GM23338 (cell line): ENCODE results near the gene TCF7L1. TPM values are rescaled to one million over a fixed set of nuclear protein-coding genes. Genes with fewer than 3 reads are reported as not detected.

Experiments
- ATAC-seq: fragments of 200-7000 bp; cut with Tn5 transposase; 3 replicates; pipeline ENCODE4 v1.9.1; 2020
- DNase-seq: peaks from one replicate; pipeline ENCODE4 v3.0.0-alpha.2; 2015; ENCODE audit warnings: low spot score
- H2AFZ ChIP-seq: fragments of 200-600 bp; sonication (generic); 2 replicates; pipeline ENCODE4 v1.8.0; 2016; ENCODE audit warnings: antibody characterized with exemption, mild to moderate bottlenecking, moderate library complexity
- H3F3A ChIP-seq: fragments of 200-600 bp; sonication (generic); replicated peaks from 2 replicates; pipeline ENCODE4 v1.8.0; 2017; ENCODE audit warnings: antibody characterized with exemption, mixed run types, low read depth
- H3K27ac ChIP-seq: fragments of 200-600 bp; sonication (generic); 2 replicates; pipeline ENCODE4 v1.6.1; 2016; ENCODE audit warnings: low read depth
- H3K27me3 ChIP-seq: fragments of 200-600 bp; sonication (generic); 2 replicates; pipeline ENCODE4 v1.8.0; 2016; ENCODE audit warnings: mild to moderate bottlenecking, mixed run types, moderate library complexity; ENCODE audit not compliant: insufficient read depth
- H3K36me3 ChIP-seq: fragments of 200-600 bp; sonication (generic); 2 replicates; pipeline ENCODE4 v1.8.0; 2016; ENCODE audit warnings: mild to moderate bottlenecking; ENCODE audit not compliant: insufficient read depth
- H3K4me1 ChIP-seq: fragments of 200-600 bp; sonication (generic); 2 replicates; pipeline ENCODE4 v1.8.0; 2016; ENCODE audit warnings: mild to moderate bottlenecking, moderate library complexity; ENCODE audit not compliant: insufficient read depth
- H3K4me2 ChIP-seq: fragments of 200-600 bp; sonication (generic); 2 replicates; pipeline ENCODE4 v1.7.1; 2017; ENCODE audit warnings: mixed run types
- H3K4me3 ChIP-seq: fragments of 200-600 bp; sonication (generic); 2 replicates; pipeline ENCODE4 v1.6.1; 2016; ENCODE audit warnings: mixed run types
- H3K79me2 ChIP-seq: fragments of 200-600 bp; sonication (generic); replicated peaks from 2 replicates; pipeline ENCODE4 v1.8.0; 2017; ENCODE audit warnings: mild to moderate bottlenecking; ENCODE audit not compliant: insufficient read depth
- H3K9me2 ChIP-seq: fragments of 200-600 bp; sonication (generic); 2 replicates; pipeline ENCODE4 v1.8.0; 2017; ENCODE audit not compliant: insufficient read depth
- H4K20me1 ChIP-seq: fragments of 200-600 bp; sonication (generic); replicated peaks from 2 replicates; pipeline ENCODE4 v1.8.0; 2017; ENCODE audit warnings: mild to moderate bottlenecking; ENCODE audit not compliant: insufficient read depth
- H3K27ac Mint-ChIP-seq: 2 replicates; pipeline ENCODE4 v1.8.0; 2020; ENCODE audit warnings: inconsistent platforms, mild to moderate bottlenecking, moderate library complexity, mixed read lengths
- H3K27me3 Mint-ChIP-seq: 3 replicates; pipeline ENCODE4 v1.8.0; 2022; ENCODE audit warnings: low read depth, mild to moderate bottlenecking, moderate library complexity, mixed read lengths, inconsistent platforms; ENCODE audit not compliant: insufficient read depth, poor library complexity
- H3K36me3 Mint-ChIP-seq: 3 replicates; pipeline ENCODE4 v1.8.0; 2021; ENCODE audit warnings: low read depth, mild to moderate bottlenecking, inconsistent platforms, moderate library complexity, mixed read lengths
- H3K4me1 Mint-ChIP-seq: 3 replicates; pipeline ENCODE4 v1.8.0; 2020; ENCODE audit warnings: mild to moderate bottlenecking, inconsistent platforms, mixed read lengths
- H3K4me3 Mint-ChIP-seq: 3 replicates; pipeline ENCODE4 v1.8.0; 2021; ENCODE audit warnings: moderate library complexity, mild to moderate bottlenecking, inconsistent platforms, mixed read lengths
- H3K9me3 Mint-ChIP-seq: 3 replicates; pipeline ENCODE4 v1.8.0; 2020; ENCODE audit warnings: moderate library complexity, mild to moderate bottlenecking, inconsistent platforms, mixed read lengths
- CREB1 ChIP-seq: fragments of 250-450 bp; sonication (Bioruptor Pico); IDR thresholded peaks from 2 replicates; pipeline ENCODE4 v1.5.0; 2020; ENCODE audit warnings: low read depth, mild to moderate bottlenecking, moderate library complexity
- ETS1 ChIP-seq: IDR thresholded peaks from 2 replicates; pipeline ENCODE4 v1.6.1; 2016; ENCODE audit warnings: antibody characterized with exemption
- EZH2 ChIP-seq: fragments of 200-600 bp; sonication (generic); IDR thresholded peaks from one replicate; pipeline ENCODE4 v1.8.0; 2017; ENCODE audit warnings: antibody characterized with exemption, mild to moderate bottlenecking, low read depth; ENCODE audit not compliant: unreplicated experiment
- JUNB ChIP-seq: IDR thresholded peaks from one replicate; pipeline ENCODE4 v1.6.1; 2016; ENCODE audit warnings: antibody characterized with exemption; ENCODE audit not compliant: unreplicated experiment
- NANOG ChIP-seq: IDR thresholded peaks from 2 replicates; pipeline ENCODE4 v1.6.1; 2016; ENCODE audit warnings: antibody characterized with exemption, borderline replicate concordance
- POLR2AphosphoS5 ChIP-seq: IDR thresholded peaks from 2 replicates; pipeline ENCODE4 v1.6.1; 2016; ENCODE audit warnings: antibody characterized with exemption, low read depth
- REST ChIP-seq: IDR thresholded peaks from one replicate; pipeline ENCODE4 v1.6.1; 2018; ENCODE audit warnings: antibody characterized with exemption; ENCODE audit not compliant: unreplicated experiment
- ZNF114 ChIP-seq: fragments of 250-450 bp; sonication (Bioruptor Pico); IDR thresholded peaks from 2 replicates; pipeline ENCODE4 v1.5.0; 2020; ENCODE audit warnings: mild to moderate bottlenecking, moderate library complexity
- polyA plus RNA-seq: library from polyadenylated mRNA; unstranded; fragments of >200 nt; fragmentation: Nextera tagmentation; extraction: Ambion mirVana; gene quantifications from 2 replicates; pipeline ENCODE4 v1.2.1, GENCODE V29; 2016
- total RNA-seq: library from RNA; depleted of rRNA; stranded (reverse); fragments of >200 nt; shearing (Covaris generic); gene quantifications from 2 replicates; pipeline ENCODE4 v1.2.3, GENCODE V29; 2014

Gene TCF7L1
- total and polyA plus RNA-seq, 2 experiments from 2014 or later, result 47.3 to 101 TPM

GRCh38 chr2:85112906-85113625 lies 20.1 kb upstream of the TCF7L1 start:
- no peak overlapping the region for H3K27ac Mint-ChIP-seq
- peaks cover 48% of the 10 kb centered on the region for H3K27me3 ChIP-seq
- H3K27me3 Mint-ChIP-seq, result peaks cover 5% of the 10 kb centered on the region

GRCh38 chr2:85114586-85115330 lies 18.4 kb upstream of the TCF7L1 start:
- Histone ChIP-seq H3K36me3 (no peaks in the 10 kb centered on the region), H3K79me2 (no peaks in the 10 kb centered on the region), H3K27ac (no peak overlapping the region), H4K20me1 (no peaks in the 10 kb centered on the region), H3K4me2 (no peak overlapping the region), H3K4me1 (peaks cover 2% of the 10 kb centered on the region; the same call in 1 of the 2 replicates), H3K27me3 (peaks cover 61% of the 10 kb centered on the region), H3F3A (peaks cover 3% of the 10 kb centered on the region; the same call in 1 of the 2 replicates), H3K9me2 (peaks cover 16% of the 10 kb centered on the region; the same call in 1 of the 2 replicates), H3K4me3 (no peak overlapping the region), H2AFZ (no peak overlapping the region)
- Mint-ChIP-seq H3K36me3 (no peaks in the 10 kb centered on the region), H3K27me3 (peaks cover 14% of the 10 kb centered on the region), H3K4me3 (no peak overlapping the region), H3K27ac (no peak overlapping the region), H3K4me1 (peaks cover 6% of the 10 kb centered on the region), H3K9me3 (no peaks in the 10 kb centered on the region)
- ATAC-seq, result no peak
- no peak for DNase-seq
- TF ChIP-seq ETS1 (no peak), EZH2 (no peak), REST (no peak), POLR2AphosphoS5 (no peak)

More at GRCh38 chr2:85112906-85113625, 20.1 kb upstream of the TCF7L1 start:
- Histone ChIP-seq H2AFZ (no peak overlapping the region), H3K4me1 (no peaks in the 10 kb centered on the region), H4K20me1 (no peaks in the 10 kb centered on the region), H3K36me3 (no peaks in the 10 kb centered on the region), H3K9me2 (peaks cover 16% of the 10 kb centered on the region; the same call in 1 of the 2 replicates), H3K4me2 (no peak overlapping the region), H3K4me3 (no peak overlapping the region), H3K79me2 (no peaks in the 10 kb centered on the region), H3F3A (0 out of 2 replicates have a peak, but pooled peaks cover 3% of the 10 kb centered on the region), H3K27ac (no peak overlapping the region)
- Mint-ChIP-seq H3K4me3 (no peak overlapping the region), H3K9me3 (no peaks in the 10 kb centered on the region), H3K4me1 (no peaks in the 10 kb centered on the region), H3K36me3 (no peaks in the 10 kb centered on the region)
- ATAC-seq (no peak), DNase-seq (no peak)
- TF ChIP-seq ETS1 (no peak), CREB1 (CRISPR knock-in tag) (no peak), NANOG (no peak), JUNB (no peak), ZNF114 (CRISPR knock-in tag) (no peak)
